Neural cell (in vitro differentiated cells): ENCODE data around the gene GPR107.

Experiments used
- EP300 ChIP-seq: fragments of 450-650 bp; conservative IDR thresholded peaks from 2 replicates; pipeline ENCODE4 v1.6.1; 2014; ENCODE audit warnings: antibody characterized with exemption, mild to moderate bottlenecking, moderate library complexity; ENCODE audit not compliant: poor library complexity, severe bottlenecking
- EZH2 ChIP-seq: fragments of 200-600, 300-800 bp; shearing (Covaris generic), sonication (generic); IDR thresholded peaks from 2 replicates; pipeline ENCODE4 v1.6.1; 2014; ENCODE audit warnings: antibody characterized with exemption, low read length, borderline replicate concordance, mild to moderate bottlenecking; ENCODE audit not compliant: insufficient read depth, poor library complexity, severe bottlenecking
- MXI1 ChIP-seq: fragments of 450-650 bp; conservative IDR thresholded peaks from 2 replicates; pipeline ENCODE4 v1.6.1; 2014; ENCODE audit warnings: antibody characterized with exemption, mild to moderate bottlenecking; ENCODE audit not compliant: poor library complexity, severe bottlenecking
- POLR2AphosphoS5 ChIP-seq: IDR thresholded peaks from 2 replicates; pipeline ENCODE4 v1.6.1; 2012
- REST ChIP-seq: IDR thresholded peaks from 2 replicates; pipeline ENCODE4 v1.6.1; 2012; ENCODE audit warnings: borderline replicate concordance
- SMC3 ChIP-seq: fragments of 450-650 bp; conservative IDR thresholded peaks from 2 replicates; pipeline ENCODE4 v1.6.1; 2014; ENCODE audit warnings: antibody characterized with exemption, mild to moderate bottlenecking, moderate library complexity; ENCODE audit not compliant: poor library complexity
- TAF1 ChIP-seq: IDR thresholded peaks from 2 replicates; pipeline ENCODE4 v1.6.1; 2012; ENCODE audit warnings: low read depth
- TF ChIP-seq, protein P1 (sequence below): fragments of 450-650 bp; IDR thresholded peaks from 2 replicates; pipeline ENCODE4 v1.5.1; 2014; ENCODE audit warnings: antibody characterized with exemption, mild to moderate bottlenecking, moderate library complexity; ENCODE audit not compliant: poor library complexity, severe bottlenecking

DNA sequence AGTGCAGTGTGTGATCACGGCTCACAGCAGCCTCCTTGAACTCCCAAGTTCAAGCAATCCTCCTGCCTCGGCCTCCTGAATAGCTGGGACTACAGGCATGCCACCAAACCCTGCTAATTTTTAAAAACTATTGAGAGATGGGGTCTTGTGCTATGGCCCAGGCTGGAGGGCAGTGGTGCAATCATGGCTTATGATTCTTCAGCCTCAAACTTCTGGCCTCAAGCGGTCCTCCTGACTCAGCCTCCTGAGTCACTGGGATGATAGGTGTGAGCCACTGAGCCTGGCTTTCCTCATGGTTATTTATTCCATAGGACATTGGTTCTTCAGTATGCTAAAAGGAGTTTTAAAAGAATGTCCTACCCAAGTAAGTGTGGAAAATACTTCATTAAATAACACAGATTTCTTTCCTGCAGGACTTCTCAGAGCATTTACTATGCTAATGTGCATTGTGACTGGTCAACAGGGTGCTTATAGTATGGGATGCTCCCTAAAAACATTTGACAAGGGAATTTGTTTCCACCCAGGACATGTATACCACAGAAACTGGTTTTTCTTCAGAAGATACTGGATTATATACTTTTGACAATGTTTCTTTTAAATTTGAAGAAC lies 107.3 kb downstream of the GPR107 start:
- TF ChIP-seq, protein P1, sequence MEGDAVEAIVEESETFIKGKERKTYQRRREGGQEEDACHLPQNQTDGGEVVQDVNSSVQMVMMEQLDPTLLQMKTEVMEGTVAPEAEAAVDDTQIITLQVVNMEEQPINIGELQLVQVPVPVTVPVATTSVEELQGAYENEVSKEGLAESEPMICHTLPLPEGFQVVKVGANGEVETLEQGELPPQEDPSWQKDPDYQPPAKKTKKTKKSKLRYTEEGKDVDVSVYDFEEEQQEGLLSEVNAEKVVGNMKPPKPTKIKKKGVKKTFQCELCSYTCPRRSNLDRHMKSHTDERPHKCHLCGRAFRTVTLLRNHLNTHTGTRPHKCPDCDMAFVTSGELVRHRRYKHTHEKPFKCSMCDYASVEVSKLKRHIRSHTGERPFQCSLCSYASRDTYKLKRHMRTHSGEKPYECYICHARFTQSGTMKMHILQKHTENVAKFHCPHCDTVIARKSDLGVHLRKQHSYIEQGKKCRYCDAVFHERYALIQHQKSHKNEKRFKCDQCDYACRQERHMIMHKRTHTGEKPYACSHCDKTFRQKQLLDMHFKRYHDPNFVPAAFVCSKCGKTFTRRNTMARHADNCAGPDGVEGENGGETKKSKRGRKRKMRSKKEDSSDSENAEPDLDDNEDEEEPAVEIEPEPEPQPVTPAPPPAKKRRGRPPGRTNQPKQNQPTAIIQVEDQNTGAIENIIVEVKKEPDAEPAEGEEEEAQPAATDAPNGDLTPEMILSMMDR, result no peak
- TF ChIP-seq EZH2 (no peak), MXI1 (no peak), SMC3 (no peak), POLR2AphosphoS5 (no peak), TAF1 (no peak), EP300 (no peak), REST (no peak)
